ENCODE data around the gene RAB31.
"Not testable (repeated sequence)": the region's sequence is repeated elsewhere in the genome, so short reads cannot be mapped to it uniquely, and the experiment has no call there.

Gene RAB31

DNA sequence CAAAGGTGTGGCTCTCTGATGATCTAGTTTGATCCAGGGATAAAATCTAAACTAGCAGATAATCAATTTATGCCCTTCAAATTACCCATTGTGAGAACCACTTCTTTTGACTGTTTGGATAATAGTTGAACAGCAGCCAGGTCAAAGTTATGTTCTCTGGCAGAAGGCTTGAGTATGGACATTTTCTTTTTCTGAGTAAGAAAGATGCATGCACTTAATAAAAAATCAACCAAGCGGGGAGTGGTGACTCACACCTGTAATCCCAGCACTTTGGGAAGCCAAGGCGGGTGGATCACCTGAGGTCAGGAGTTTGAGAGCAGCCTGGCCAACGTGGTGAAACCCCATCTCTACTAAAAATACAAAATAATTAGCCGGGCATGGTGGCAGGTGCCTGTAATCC, 183.4 kb downstream of the RAB31 start:
- DNase-seq (ENCODE audit: low read depth): not testable (repeated sequence)

DNA sequence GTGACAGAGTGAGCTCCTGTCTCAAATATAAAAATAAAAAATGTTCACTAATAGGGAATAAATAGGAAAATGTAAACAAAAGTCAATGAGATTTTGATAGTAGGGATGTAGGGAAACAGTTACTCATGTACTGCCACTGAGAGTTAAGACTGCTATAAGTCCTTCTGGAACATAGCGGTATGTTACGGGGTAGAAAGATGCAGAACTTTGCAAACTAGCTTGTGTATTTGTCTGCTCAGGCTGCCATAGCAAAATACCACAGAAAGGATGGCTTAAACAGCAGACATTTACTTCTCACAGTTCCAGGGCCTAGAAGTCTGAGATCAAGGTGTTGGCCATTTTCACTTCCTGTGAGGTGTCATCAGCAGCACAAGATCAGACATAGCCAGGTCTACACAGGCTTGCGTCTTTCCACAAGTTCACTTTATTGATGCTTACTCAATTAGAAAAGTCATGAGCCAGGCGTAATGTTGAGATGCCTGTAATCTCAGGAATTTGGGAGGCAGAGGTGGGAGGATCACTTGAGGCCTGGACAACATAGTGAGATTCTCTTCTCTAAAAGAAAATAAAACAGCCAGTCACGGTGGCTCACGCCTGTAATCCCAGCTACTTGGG, 186.5 kb downstream of the RAB31 start:
- no peak for DNase-seq (ENCODE audit: low read depth)

DNA sequence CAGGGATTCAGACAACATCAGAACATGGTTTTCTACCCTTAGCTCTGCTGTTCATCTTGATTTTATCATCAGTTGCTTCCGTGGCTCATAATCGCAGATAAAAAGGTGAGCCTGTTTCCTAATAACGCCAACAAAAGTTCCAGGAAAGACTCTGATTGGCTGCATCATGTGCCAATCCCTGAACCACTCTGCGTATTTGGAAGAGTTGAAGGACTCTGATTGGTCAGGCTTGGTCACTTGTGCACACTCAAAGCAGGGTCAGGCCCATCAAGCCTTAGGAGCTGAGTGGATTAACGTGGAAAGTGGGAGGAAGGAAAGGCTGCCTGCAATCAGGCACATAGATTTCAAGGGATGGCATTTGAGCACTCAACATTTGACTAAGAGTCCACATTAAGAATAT, 189.0 kb downstream of the RAB31 start:
- no peak for DNase-seq (ENCODE audit: low read depth)

DNA sequence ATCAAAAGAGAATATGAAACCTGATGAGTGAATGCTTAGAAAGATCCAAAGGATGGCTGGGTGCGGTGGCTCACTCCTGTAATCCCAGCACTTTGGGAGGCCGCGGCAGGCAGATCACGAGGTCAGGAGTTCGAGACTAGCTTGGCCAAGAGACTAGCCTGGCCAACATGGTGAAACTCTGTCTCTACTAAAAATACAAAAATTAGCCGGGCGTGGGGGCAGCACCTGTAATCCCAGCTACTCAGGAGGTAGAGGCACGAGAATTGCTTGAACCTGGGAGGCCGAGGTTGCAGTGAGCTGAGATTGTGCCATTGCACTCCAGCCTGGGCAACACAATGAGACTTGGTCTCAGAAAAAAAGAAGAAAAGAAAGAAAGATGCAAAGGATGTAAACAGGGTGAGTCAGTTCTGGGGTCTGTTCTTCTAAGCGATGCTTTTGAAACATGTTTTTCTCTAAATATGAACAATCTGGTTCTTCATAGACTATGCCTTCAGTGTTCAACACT, 189.7 kb downstream of the RAB31 start:
- DNase-seq (ENCODE audit: low read depth): not testable (repeated sequence)

DNA sequence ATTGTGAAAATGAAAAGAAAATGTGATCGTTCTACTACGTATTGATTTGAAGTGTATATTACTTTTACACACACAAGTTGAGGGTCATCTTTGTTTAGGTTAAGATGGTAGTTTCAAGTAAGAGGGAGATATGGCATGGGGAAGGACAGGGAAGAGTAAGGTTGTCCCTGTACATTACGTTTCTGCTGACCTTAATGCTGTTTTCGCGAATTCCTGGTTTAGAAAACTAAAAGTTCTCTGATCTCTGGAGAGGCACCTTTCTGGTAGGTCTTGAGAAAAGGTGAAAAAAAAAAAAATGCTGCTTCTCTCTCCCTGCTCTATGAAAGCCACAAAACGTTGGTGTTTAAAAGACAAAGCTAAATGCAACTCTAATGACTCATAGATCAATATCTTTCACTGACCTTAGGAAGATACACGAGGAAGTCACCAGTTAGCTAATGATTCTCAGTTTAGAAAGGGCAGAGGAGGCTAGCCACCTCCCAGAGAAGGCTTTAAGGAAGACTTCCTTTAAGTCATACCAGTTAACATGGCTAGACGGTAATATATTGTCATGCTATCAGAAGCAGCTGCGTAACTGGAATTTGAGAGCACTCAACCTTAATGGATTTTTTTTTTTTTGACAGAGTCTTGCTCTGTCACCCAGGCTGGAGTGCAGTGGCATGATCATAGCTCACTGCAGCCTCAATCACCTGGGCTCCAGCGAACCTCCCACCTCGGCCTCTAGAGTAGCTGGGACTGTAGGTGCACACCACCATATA, 190.9 kb downstream of the RAB31 start:
- DNase-seq (ENCODE audit: low read depth): no peak

DNA sequence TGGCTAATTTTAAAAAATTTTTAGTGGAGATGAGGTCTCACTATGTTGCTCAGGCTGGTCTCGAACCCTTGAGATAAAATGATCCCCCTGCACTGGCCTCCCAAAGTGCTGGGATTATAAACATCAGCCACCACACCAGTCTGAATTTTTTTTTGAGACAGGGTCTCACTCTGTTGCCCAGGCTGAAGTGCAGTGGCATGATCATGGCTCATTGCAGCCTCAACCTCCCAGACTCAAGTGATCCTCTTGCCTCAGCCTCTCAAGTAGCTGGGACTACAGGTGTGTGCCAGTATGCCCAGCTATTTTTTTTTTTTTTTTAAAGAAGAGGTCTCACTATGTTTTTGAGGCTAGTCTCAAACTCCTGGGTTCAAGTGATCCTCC, 191.4 kb downstream of the RAB31 start:
- DNase-seq (ENCODE audit: low read depth): not testable (repeated sequence)

DNA sequence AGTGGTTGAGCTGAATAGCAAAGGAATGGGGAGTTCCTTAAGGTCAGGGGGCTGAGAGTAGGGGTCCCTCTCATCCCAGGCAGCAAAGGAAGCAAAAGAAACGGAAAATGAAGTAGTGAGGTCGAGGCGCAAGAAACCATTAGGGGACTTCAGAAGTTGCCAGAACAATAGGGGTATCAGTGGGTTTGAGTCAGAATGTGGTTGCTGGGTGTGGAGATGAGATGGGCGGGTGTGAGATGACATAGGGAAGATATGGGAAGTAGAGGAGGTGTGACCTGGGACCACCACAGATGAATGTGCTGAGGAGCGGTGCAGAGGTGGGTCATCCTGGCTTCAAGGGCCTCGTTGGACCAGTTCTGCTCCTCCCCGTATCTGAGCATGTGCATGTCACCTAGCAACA, 192.6 kb downstream of the RAB31 start:
- no peak for DNase-seq (ENCODE audit: low read depth)

DNA sequence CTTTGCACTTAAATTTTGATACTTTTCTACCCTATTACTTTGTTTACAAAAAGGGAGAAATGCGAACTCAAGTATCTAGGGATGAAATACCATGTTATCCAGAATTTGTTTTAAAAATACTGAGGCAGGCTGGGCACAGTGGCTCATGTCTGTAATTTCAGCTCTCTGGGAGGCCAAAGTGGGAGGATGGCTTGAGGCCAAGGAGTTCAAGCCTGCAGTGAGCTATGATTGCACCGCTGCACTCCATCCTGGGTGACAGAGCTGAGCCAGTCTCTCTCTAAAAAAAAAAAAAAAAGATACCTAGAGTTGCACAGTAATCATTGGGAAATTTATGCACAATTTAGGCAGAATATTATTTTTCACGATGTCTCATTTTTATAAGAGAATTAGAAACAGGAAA, 193.3 kb downstream of the RAB31 start:
- no peak for DNase-seq (ENCODE audit: low read depth)

DNA sequence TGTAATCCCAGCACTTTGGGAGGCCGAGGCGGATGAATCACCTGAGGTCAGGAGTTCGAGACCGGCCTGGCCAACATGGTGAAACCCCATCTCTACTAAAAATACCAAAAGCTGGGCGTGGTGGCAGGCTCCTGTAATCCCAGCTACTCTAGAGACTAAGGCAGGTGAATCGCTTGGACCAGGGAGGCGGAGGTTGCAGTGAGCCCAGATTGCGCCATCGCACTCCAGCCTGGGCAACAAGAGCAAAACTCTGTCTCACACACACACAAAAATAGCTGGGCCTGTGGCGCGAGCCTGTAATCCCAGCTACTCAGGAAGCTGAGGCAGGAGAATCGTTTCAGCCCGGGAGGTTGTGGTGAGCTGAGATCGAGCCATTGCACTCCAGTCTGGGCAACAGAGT, 194.2 kb downstream of the RAB31 start:
- not testable (repeated sequence) for DNase-seq (ENCODE audit: low read depth)

DNA sequence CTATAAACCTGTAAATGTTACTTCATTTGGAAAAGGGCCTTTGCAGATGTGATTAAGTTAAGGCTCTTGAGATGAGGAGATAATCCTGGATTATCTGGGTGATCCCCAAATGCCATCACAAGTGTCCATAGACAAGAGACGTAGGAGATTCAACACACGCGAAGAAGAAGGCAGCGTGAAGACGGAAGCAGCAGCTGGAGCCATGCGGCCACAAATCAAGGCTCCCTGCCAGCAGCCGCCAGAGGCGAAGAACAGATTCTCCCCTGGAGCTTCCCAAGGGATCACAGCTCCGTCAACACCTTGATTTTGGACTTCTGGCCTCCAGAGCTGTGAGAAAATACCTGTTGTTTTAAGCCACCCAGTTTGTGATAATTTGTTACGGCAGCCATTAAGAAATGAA, 194.7 kb downstream of the RAB31 start:
- no peak for DNase-seq (ENCODE audit: low read depth)

DNA sequence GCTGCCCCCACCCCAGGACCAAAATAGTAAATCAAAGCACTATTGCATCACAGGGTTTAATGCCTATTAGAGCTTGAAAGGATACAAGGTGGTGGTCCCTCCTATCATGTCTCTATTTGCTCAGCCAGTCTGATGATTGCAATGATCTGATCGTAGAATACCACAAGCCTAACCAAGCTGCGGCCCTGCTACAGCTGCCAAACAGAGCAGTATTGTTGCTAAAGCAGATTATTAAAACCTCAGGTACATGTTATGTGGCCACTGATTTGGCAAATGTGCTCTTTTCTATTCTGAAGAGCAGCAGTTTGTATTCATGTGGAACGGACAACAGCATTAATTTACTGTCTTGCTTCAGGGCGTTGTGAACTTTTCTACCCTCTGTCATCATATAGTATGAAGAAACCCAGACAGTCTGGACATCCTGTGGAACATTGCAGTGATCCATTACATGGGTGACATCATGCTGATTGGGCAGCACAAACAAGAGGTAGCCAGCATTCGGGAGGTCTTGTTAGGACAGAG, 197.4 kb downstream of the RAB31 start:
- no peak for DNase-seq (ENCODE audit: low read depth)

DNA sequence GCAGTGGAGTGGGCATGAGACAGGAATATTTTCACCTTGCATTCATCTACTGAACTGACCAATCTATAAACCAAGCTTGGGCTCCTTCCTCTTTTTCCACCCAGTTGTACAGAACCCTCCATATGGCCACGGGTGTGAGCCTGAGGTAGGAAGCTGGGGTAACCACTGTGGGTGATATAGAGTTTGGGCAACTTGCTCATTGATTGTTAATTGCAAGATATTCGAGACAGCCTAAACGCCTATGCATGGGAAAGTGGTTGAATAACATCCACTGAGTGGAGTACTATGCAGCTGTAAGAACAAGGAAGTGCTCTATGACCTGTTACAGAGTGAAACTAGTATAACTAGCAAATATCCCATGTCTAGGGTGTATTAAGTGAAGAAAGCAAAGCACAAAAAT, 198.4 kb downstream of the RAB31 start:
- DNase-seq (ENCODE audit: low read depth): no peak

DNA sequence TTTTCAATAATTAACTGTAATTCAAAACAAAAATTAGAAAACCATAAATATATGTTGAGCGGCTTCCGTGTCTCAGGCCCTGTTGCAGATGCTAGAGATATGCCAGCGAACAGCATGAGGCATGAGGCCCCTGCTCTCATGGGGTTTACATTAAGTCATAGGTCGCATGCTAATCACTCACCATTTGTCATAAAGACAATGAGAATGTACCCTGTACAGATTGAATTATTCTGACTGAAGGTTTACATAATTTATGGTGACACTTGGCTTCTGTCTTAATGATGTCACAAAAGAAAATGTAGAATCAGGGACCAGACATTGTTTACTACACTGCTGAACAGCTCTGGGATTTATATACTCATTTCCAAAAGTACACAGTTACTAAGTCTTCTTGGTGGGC, 199.8 kb downstream of the RAB31 start:
- DNase-seq (ENCODE audit: low read depth): no peak

DNA sequence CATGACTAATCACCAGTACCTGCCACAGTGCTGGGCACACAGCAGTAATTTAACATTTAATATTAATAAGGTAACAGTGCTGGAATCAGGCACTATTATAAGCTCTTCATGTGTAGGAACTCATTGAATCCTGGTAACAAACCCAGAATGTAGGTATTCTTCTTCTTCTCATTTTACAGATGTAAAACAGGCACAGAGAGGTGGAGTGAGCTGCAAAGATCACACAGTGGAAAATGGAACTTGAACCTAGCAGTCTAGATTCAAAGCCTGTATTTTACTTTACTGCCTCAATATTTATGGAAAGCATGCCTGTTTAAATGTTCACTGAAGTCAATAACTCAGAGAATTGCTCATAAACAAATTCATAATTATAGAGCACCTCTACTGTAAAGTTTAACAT, 202.0 kb downstream of the RAB31 start:
- no peak for DNase-seq (ENCODE audit: low read depth)

DNA sequence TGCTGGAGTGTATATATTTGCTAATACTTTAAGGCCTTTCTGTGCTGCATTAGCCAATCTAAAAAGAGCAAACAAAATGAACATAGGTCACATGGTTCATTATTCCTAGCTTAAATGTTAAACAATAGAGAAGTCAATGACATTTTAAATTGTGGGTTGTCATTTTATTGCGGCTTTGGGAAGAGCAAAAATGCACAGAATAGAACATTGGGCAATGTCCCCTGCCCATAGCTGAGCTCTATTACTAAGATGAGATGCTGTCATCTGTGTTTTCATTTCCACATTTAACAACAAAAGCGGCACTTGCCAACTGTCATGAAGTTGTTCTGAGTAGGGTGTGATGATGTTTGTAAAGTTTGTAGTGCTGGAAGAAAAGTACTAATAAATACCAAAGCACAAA, 202.6 kb downstream of the RAB31 start:
- no peak for DNase-seq (ENCODE audit: low read depth)

DNA sequence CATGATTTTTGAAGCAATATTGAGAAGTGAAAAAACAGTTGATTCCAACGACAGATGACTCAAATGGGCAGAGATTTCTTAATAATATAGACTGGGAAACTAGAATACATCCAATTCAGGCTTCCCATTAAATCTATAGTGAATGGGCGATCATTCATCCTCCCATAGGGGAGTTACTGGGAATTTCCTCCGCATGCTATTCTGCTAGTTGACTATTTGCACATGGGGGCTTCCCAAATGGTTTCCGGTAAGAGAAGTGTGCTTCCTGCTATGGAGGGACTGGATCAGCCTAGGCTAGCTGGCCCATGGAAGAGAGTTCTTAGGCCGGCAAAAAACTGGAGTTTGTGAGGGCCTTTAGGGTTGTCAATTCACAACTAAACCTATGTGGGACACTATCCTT, 203.1 kb downstream of the RAB31 start:
- DNase-seq (ENCODE audit: low read depth): no peak

Data from T-helper 22 cell (primary cell).